GM21381 (cell line): Measurements from ENCODE around the gene SCNN1G.

Source experiments
- ATAC-seq: cut with Tn5 transposase; IDR thresholded peaks from one replicate; pipeline ENCODE4 v1.9.1; 2021; ENCODE audit warnings: mild to moderate bottlenecking, moderate library complexity; ENCODE audit not compliant: unreplicated experiment

Gene SCNN1G

DNA sequence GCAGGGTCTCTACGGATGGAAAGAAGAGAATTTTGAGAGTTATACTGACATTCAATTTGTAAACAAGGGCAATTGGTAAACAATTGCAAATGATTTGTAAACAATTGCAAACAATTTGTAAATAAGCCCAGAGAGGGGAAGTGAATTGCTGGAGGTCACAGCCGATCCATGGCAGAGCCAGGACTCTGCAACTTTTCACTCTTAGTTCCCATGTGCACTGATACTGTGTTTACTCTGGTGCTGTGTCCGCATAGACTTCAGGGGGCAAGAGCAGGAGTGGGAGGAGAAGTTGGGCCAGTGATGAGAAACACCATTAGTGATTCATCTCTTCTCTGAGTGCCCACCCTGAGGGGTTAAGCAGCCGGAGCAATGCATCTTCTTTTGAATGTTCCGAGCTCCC lies 14.0 kb downstream of the SCNN1G start:
- no peak for ATAC-seq

GRCh38 chr16:23202166-23202565 lies 19.6 kb downstream of the SCNN1G start:
- no peak for ATAC-seq

DNA sequence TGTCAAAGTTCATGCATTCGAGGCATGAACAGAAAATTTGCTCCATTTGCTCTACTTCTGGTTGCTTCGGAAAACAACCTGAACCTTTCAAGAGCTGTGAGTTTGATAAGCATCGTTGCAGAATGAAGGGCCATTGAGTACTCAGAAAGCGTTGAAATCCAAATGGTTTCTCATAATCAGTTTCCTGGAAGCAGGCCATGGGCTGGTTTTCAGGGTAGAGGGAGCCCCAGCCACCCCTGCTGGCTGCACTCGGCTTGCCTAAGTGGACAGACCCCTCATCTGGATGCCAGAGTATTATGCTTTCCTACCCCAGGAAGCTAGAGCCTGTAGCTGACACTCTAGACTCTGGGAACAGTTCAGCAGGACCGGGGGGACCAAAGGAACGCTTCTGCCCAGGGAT lies 24.4 kb downstream of the SCNN1G start:
- ATAC-seq: no peak

DNA sequence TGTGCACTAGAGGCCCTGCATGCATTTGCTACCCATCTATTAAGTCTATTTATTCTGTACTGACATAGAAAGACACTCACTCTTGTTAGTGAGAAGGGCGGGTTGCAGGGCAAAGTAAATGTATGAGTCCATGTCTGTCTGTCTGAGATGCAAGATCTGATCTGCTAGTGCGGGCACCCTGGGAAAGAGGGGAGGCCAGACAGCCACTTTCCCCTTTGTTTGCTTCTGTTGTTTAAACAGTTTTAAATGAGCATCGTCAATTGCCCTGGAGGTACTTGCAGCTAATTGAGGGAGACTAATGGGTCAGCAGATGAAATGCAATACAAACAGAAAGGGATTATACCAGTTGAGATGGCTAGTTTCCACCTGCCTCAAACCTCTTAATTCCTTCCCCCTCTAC lies 24.9 kb downstream of the SCNN1G start:
- ATAC-seq: no peak

DNA sequence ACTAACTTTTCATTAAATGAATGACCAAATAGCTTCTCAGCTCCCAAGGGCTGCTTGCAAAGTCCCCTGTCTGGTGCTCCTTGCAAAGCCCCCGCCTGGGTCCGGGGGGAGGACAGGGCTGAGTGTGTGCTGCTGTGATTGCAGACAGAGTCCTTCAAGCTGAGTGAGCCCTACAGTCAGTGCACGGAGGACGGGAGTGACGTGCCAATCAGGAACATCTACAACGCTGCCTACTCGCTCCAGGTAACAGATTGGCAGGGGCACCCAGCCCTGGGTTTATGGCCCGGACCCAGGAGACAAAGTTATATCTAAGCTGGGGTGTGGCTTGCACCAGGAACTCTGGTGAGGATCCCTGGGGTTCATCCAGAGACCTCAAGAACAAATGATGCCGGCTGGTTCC lies 27.1 kb downstream of the SCNN1G start:
- no peak for ATAC-seq

DNA sequence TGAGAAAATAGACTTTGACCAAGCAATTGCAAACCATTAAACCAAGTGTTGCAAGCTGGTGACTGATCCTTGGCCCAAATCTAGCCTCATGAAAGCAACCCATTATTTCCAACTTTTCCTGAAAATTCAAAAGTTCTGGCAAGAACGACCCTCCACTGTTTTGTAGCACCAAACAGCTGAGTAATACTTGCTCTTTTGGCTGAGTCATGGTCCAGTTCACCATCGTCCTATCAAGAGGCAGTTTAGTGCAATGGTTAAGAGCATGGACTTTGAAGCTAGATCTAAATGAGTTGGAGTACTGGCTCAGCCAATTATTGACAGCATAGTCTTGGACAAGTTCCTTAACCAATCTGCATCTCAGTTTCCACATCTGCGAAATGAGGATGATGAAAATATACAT lies 31.3 kb downstream of the SCNN1G start:
- no peak for ATAC-seq

DNA sequence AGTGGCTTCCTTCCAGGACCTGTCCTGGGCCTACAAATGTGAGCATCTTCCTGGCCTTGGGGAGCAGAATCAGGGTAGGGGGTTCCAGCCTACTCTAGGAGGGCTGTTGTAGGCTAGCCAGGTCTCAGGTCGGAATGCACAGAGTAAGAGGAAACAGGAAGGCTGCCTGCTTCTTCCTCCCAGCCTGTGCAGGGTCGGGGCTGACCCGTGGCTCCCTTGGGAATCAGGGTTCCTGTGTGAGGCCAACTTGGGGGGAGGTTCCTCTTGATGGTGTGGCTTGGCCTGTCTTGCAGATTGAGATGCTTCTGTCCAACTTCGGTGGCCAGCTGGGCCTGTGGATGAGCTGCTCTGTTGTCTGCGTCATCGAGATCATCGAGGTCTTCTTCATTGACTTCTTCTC lies 32.3 kb downstream of the SCNN1G start:
- no peak for ATAC-seq

DNA sequence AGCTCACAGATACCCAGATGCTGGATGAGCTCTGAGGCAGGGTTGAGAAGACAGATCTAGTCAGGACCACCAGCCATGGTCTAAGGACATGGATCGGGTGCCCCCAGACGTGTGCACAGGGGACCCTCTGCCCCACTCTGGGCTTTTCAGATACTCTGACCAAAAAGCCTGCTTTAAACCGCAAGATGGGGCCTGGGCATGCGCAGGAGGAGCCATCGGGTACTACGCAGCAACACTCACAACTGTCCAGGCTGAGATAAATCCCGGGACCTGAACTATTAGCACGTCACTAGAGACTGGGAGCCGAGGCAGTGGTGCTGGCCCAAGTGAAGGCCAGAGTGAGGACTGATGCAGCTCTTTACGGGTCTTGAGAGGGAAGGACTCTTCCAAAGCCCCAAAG lies 32.9 kb downstream of the SCNN1G start:
- no peak for ATAC-seq

- ATAC-seq: no peak
These were observed 34.2 kb downstream of the SCNN1G start for GRCh38 chr16:23216658-23217246.

GRCh38 chr16:23217646-23218045 lies 35.1 kb downstream of the SCNN1G start:
- ATAC-seq: no peak

GRCh38 chr16:23222929-23223328 lies 40.4 kb downstream of the SCNN1G start:
- ATAC-seq: no peak

DNA sequence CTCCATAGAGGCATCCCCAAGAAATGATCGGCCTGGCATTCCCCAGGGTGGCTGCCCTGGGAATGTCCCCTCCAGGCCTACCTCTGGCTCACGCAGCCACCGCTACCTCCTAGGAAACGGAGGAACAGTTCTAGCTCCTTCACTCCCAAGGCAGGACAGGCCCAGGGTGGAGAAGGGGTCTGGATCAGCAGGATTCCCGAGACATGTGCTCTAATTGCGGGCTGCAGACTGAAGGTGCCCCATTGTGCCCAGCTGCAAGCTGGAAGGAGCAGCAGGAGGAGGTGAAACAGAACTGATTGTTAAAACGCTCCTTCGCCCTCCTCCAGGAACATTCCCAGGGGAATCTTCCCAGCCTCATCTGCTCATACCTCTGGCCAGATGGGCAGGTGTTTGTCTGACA lies 40.8 kb downstream of the SCNN1G start:
- ATAC-seq: no peak

DNA sequence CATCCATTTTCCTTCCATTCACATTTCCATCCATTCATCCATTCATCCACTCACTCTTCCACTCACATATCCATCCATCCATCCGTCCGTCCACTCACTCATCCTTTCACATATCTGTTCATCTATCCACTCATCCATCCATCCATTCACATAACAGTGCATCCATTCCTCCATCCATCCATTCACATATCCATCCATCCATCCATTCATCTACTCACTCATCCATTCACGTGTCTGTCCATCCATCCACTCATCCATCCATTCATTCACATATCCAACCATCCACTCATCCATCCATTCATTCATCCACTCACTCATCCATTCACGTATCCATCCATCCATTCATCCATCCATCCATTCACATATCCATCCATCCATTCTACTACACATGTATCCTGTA lies 42.6 kb downstream of the SCNN1G start:
- ATAC-seq: no peak

DNA sequence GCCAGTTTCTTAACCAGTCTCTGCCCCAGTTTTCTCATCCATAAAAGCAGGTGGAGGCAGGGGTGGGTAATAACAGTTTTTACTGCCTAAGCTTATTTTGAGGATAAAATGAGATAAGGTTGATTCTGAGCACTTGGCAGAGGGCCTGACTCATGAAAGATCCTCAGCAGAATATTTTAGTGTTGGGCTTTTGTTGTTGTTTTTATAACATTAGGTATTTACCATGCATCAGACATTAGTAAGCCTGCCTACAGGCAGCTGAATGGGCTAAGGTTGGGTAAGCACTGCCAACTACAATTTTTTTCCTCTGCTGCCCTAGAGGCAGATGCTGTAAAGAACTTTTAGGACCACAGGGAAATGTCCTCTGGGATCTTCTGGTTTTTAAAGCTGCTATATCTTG lies 43.1 kb downstream of the SCNN1G start:
- no peak for ATAC-seq

- no peak for ATAC-seq
These were observed 45.0 kb downstream of the SCNN1G start for GRCh38 chr16:23227529-23227928.

DNA sequence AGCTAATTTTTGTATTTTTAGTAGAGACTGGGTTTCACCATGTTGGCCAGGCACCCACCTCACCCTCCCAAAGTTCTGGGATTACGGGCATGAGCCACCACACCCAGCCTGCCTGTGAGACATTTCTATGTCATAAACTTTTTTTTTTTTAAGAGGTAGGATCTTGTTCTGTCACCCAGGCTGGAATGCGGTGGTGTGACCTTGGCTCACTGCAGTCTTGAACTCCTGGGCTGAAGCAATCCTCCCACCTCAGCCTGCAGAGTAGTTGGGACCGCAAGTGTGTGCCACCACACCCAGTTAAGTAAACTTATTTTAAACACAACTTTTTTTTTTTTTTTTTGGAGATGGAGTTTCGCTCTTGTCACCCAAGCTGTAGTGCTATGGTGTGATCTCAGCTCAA lies 47.2 kb downstream of the SCNN1G start:
- no peak for ATAC-seq

DNA sequence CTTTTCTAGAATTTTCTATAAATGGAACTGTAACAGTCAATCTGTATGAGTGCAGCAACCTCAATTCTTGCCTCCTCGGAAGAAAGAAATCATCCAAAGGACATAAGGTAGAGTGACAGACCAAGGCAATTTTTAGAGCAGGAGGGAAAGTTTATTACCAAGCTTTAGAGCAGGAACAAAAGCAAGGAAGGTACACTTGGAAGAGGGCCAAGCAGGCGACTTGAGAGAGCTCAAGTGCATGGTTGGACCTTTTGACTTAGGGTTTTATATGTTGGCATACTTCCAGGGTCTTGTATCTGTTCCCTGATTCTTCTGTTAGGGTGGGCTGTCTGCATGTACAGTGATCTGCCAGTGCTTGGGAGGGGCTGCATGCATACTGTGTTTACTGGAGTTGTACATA lies 50.3 kb downstream of the SCNN1G start:
- no peak for ATAC-seq

- no peak for ATAC-seq
These were observed 52.6 kb downstream of the SCNN1G start for GRCh38 chr16:23235176-23235575.

DNA sequence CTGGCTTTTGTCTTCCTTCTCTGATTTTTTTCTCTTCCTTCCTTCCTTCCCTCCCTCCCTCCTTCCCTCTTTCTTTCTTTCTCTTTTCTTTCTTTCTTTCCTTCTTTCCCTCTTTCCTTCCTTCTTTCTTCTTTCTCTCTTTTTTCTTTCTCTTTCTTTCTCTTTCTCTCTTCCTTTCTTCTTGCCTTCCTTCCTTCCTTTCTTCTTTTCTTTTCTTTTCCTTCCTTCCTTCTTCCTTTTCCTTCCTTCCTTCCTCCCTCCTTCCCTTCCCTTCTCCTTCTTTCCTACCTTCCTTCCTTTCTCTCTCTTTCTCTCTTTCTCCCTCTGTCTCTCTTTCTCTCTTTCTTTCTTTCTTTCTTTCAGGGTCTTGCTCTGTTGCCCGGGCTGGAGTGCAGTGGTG lies 54.4 kb downstream of the SCNN1G start:
- no peak for ATAC-seq

- no peak for ATAC-seq
These were observed 58.4 kb downstream of the SCNN1G start for GRCh38 chr16:23240994-23241393.

DNA sequence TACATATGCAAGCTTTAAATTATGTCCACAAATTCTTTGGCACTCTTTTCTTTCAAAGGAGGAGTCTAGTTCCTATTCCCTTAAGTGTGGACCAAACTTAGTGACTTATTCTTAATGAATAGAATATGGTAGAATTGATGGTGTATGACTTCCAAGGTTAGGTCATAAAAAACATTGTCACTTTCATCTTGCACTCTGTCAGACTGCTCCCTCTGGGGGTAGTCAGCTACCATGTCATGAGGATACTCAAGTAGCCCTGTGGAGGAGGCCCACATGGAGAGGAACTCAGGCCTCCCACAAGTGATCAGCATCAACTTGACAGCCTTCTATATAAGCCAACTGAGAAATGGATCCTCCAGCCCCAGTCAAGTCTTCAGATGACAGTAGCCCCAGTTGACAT lies 61.6 kb downstream of the SCNN1G start:
- no peak for ATAC-seq

DNA sequence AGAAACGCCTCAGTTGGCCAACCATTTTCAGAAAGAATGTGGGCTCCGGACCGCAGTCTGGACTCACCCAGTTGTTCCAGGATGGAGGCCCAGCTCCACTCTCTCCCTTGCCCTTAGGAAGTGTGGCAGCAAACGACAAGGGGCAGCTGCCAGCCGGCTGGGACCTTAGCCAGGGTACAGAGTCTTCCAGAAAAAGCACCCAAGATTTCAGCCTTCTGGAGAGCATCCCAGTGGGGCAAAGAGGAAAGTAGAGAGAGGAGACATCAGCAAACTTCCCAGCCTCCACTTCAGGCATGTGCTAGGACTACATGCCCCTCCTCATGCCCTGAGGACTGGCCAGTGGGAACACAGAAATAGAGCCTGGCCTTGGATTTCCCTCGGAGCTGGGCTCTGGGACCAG lies 62.7 kb downstream of the SCNN1G start:
- ATAC-seq: no peak
